ENCODE results near the gene OR51G1. TPM values are rescaled to one million over a fixed set of nuclear protein-coding genes. Genes with fewer than 3 reads are reported as not detected.
"Not testable (repeated sequence)": the region's sequence is repeated elsewhere in the genome, so short reads cannot be mapped to it uniquely, and the experiment has no call there.

OR51G1 gene
- total RNA-seq (2022), result not detected in 2 replicates
- Bru-seq, nascent RNA, result not detected
- BruChase-seq, experiment 1, labeled RNA remaining after a 6-hour chase, result not detected
- not detected for BruChase-seq, experiment 2, labeled RNA remaining after a 2-hour chase
- long read RNA-seq, result 0 reads

- intact Hi-C loops (cut with micrococcal nuclease; ENCODE audit: unreplicated experiment), result no loop called here
- Mint-ChIP-seq H3K4me3 (ENCODE audit: low read depth, unreplicated experiment) (no peak within 1 kb of the TSS), H3K9me3 (ENCODE audit: low read depth, unreplicated experiment) (peaks cover 6% of the 10 kb centered on the region), H3K27ac (ENCODE audit: unreplicated experiment) (no peak within 1 kb of the TSS), H3K36me3 (ENCODE audit: insufficient read depth, unreplicated experiment) (no peaks in the 10 kb centered on the region), H3K27me3 (ENCODE audit: unreplicated experiment) (no peaks in the 10 kb centered on the region), H3K4me1 (ENCODE audit: low read depth, unreplicated experiment) (no peaks in the 10 kb centered on the region)
- no peak for DNase-seq
- no TSS peak for BruUV-seq (replicated peaks)
- CTCF ChIA-PET, result no interaction called here
- TF ChIP-seq, protein P1, sequence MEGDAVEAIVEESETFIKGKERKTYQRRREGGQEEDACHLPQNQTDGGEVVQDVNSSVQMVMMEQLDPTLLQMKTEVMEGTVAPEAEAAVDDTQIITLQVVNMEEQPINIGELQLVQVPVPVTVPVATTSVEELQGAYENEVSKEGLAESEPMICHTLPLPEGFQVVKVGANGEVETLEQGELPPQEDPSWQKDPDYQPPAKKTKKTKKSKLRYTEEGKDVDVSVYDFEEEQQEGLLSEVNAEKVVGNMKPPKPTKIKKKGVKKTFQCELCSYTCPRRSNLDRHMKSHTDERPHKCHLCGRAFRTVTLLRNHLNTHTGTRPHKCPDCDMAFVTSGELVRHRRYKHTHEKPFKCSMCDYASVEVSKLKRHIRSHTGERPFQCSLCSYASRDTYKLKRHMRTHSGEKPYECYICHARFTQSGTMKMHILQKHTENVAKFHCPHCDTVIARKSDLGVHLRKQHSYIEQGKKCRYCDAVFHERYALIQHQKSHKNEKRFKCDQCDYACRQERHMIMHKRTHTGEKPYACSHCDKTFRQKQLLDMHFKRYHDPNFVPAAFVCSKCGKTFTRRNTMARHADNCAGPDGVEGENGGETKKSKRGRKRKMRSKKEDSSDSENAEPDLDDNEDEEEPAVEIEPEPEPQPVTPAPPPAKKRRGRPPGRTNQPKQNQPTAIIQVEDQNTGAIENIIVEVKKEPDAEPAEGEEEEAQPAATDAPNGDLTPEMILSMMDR (IDR thresholded peaks at IDR 0.05; ENCODE audit: unreplicated experiment), result no peak
Measured at GRCh38 chr11:4924239-4924638, at the start of gene OR51G1. OR51G1 (minus strand) TSS chr11:4924339; CDS start chr11:4924339, 0 bp downstream.

DNA sequence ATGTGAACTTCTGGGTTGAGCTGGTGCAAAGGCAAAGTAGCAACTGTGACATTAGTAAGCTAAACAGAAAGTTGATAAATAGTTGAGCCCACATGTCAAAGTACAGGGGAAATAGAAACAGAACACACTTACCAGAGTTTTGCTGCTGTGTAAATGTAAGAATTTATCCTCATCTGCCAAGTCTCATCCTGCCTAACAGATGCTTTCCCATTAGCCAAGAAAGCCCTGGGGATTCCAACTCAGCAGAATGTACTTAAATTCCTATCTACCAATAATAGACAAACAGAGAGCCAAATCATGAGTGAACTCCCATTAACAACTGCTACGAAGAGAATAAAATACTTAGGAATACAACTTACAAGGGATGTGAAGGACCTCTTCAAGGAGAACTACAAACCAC is 38.7 kb upstream of the OR51G1 start:
- H3K27ac Mint-ChIP-seq (ENCODE audit: unreplicated experiment), result no peak overlapping the region
- intact Hi-C loops (cut with micrococcal nuclease; ENCODE audit: unreplicated experiment), result no loop called here
- no peak for DNase-seq

DNA sequence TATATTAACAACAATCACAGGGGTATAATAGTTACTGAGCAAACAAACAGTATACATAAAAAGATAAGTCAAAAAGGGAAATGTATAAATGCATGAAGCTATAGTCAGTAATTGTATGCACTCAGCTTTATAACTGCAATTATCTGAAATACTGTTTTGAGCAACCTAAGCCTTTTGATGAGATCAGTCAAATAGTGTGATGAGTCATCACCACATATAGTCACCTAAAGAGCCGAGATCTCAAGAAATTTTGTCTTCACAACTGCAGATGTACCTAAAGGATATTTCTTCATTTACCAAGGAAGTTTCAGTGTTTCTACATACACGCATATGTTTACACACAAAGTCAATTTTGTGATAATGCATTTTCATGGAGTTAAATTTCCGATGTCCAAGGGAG is 36.7 kb upstream of the OR51G1 start:
- BruUV-seq (replicated peaks), result no TSS peak
- Mint-ChIP-seq H3K4me3 (ENCODE audit: low read depth, unreplicated experiment) (no peak overlapping the region), H3K9me3 (ENCODE audit: low read depth, unreplicated experiment) (peaks cover 2% of the 10 kb centered on the region), H3K36me3 (ENCODE audit: insufficient read depth, unreplicated experiment) (no peaks in the 10 kb centered on the region), H3K27ac (ENCODE audit: unreplicated experiment) (no peak overlapping the region), H3K27me3 (ENCODE audit: unreplicated experiment) (no peaks in the 10 kb centered on the region), H3K4me1 (ENCODE audit: low read depth, unreplicated experiment) (no peaks in the 10 kb centered on the region)
- intact Hi-C loops (cut with micrococcal nuclease; ENCODE audit: unreplicated experiment), result no loop called here
- TF ChIP-seq, protein P1 (IDR thresholded peaks at IDR 0.05; ENCODE audit: unreplicated experiment), result no peak
- CTCF ChIA-PET, result no interaction called here
- DNase-seq, result no peak

More for the DNA sequence above, 38.7 kb upstream of the OR51G1 start:
- no TSS peak for BruUV-seq (replicated peaks)
- Mint-ChIP-seq H3K36me3 (ENCODE audit: insufficient read depth, unreplicated experiment) (no peaks in the 10 kb centered on the region), H3K9me3 (ENCODE audit: low read depth, unreplicated experiment) (peaks cover 2% of the 10 kb centered on the region), H3K4me3 (ENCODE audit: low read depth, unreplicated experiment) (no peak overlapping the region), H3K4me1 (ENCODE audit: low read depth, unreplicated experiment) (no peaks in the 10 kb centered on the region), H3K27me3 (ENCODE audit: unreplicated experiment) (no peaks in the 10 kb centered on the region)
- CTCF ChIA-PET, result no interaction called here
- TF ChIP-seq, protein P1 (IDR thresholded peaks at IDR 0.05; ENCODE audit: unreplicated experiment), result no peak

DNA sequence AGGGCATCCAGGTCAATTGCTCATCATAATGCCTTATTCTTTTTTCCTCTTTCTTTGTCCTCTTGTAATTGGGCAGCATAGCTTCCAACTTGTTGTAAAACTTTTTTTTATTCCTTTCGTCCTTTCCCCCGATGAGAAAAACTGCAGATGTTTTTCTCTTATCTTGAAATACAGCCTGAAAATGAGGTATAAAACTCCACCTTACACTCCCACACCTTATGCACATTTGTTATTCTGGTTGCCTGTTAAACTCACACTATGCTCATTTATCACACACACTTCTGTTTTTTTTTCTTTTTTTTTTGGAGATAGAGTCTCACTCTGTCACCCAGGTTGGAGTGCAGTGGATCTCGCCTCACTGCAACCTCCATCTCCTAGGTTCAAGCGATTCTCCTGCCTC is 33.3 kb upstream of the OR51G1 start:
- Mint-ChIP-seq H3K27me3 (ENCODE audit: unreplicated experiment) (no peaks in the 10 kb centered on the region), H3K27ac (ENCODE audit: unreplicated experiment) (no peak overlapping the region), H3K4me1 (ENCODE audit: low read depth, unreplicated experiment) (no peaks in the 10 kb centered on the region), H3K9me3 (ENCODE audit: low read depth, unreplicated experiment) (no peaks in the 10 kb centered on the region), H3K4me3 (ENCODE audit: low read depth, unreplicated experiment) (no peak overlapping the region), H3K36me3 (ENCODE audit: insufficient read depth, unreplicated experiment) (no peaks in the 10 kb centered on the region)
- DNase-seq, result no peak
- CTCF ChIA-PET, result no interaction called here
- intact Hi-C loops (cut with micrococcal nuclease; ENCODE audit: unreplicated experiment), result no loop called here
- TF ChIP-seq, protein P1 (IDR thresholded peaks at IDR 0.05; ENCODE audit: unreplicated experiment), result no peak
- BruUV-seq (replicated peaks), result no TSS peak

- H3K9me3 Mint-ChIP-seq (ENCODE audit: low read depth, unreplicated experiment); DNase-seq; H3K27ac Mint-ChIP-seq (ENCODE audit: unreplicated experiment); H3K27me3 Mint-ChIP-seq (ENCODE audit: unreplicated experiment); H3K4me3 Mint-ChIP-seq (ENCODE audit: low read depth, unreplicated experiment); CTCF ChIA-PET; H3K36me3 Mint-ChIP-seq (ENCODE audit: insufficient read depth, unreplicated experiment); H3K4me1 Mint-ChIP-seq (ENCODE audit: low read depth, unreplicated experiment); BruUV-seq (replicated peaks): not testable (repeated sequence)
- intact Hi-C loops (cut with micrococcal nuclease; ENCODE audit: unreplicated experiment), result loop anchor here (1.0 kb wide), 1 partner anchor 9 kb away; no protein-coding TSS in a partner anchor
Measured at GRCh38 chr11:4955613-4956012, 31.5 kb upstream of the OR51G1 start, which contains the start of gene OR51A2. OR51A2 (minus strand) TSS chr11:4955713; CDS start chr11:4955713, 0 bp downstream.

Data from Calu3 (cell line).